Measurements from ENCODE around the gene DYNC2LI1. TPM values are rescaled to one million over a fixed set of nuclear protein-coding genes. Genes with fewer than 3 reads are reported as not detected.

The DYNC2LI1 gene
- polyA plus RNA-seq, 1 donor (not counting 4 experiments of a cell fraction or from before 2014, with no cell fraction given), result 29.9 TPM

GRCh38 chr2:43855292-43855691 lies 81.5 kb downstream of the DYNC2LI1 start:
- no peak overlapping the region for H3K27ac ChIP-seq (ENCODE audit: control insufficient read depth, insufficient read depth, low read length)
- H3K27me3 ChIP-seq (ENCODE audit: control insufficient read depth, extremely low read depth, insufficient read depth, low read length), result peaks cover 17% of the 10 kb centered on the region
- FAIRE-seq (no peak), DNase-seq (ENCODE audit: low read depth, low spot score) (no peak)
- no peaks in the 10 kb centered on the region for H3K9me3 ChIP-seq (ENCODE audit: control insufficient read depth, low read depth, low read length)
- H3K4me3 ChIP-seq (ENCODE audit: control insufficient read depth in 2 of 3, extremely low read depth in 1 of 3, insufficient read depth in 2 of 3, low read depth in 1 of 3, low read length in 3 of 3), result no peak overlapping the region
- H3K4me1 ChIP-seq (ENCODE audit: control insufficient read depth, extremely low read depth, insufficient read depth, low read length), result no peaks in the 10 kb centered on the region
- H2AFZ ChIP-seq (ENCODE audit: control insufficient read depth, low read length), result no peak overlapping the region
- TF ChIP-seq CTCF (optimal IDR thresholded peaks at IDR 0.05 in 1 of 3, IDR thresholded peaks at IDR 0.05 in 1 of 3, conservative IDR thresholded peaks at IDR 0.05 in 1 of 3; ENCODE audit: extremely low read depth in 1 of 3, insufficient read depth in 2 of 3, low read length in 3 of 3), result no peak
- no peak for TF ChIP-seq EZH2 (IDR thresholded peaks at IDR 0.05; ENCODE audit: low read length)
- no peak overlapping the region for H3K9ac ChIP-seq (ENCODE audit: control insufficient read depth, extremely low read depth, insufficient read depth, low read length)
- dilution Hi-C loops (cut with MboI; ENCODE audit: extremely low pct_ligation_motif_present, low sequenced_read_pairs), result no loop called here
- H4K20me1 ChIP-seq (ENCODE audit: control insufficient read depth, extremely low read depth, insufficient read depth, low read length), result no peaks in the 10 kb centered on the region
- H3K9me1 ChIP-seq (ENCODE audit: control insufficient read depth, extremely low read depth, insufficient read depth, low read length), result no peaks in the 10 kb centered on the region
- no peak overlapping the region for H3K4me2 ChIP-seq (ENCODE audit: control insufficient read depth, extremely low read depth, insufficient read depth, low read depth, low read length)
- H3K36me3 ChIP-seq (ENCODE audit: control insufficient read depth in 2 of 2, extremely low read depth in 1 of 2, insufficient read depth in 2 of 2, low read length in 2 of 2), result no peaks in the 10 kb centered on the region
- H3K79me2 ChIP-seq (ENCODE audit: control insufficient read depth, insufficient read depth, low read length), result no peaks in the 10 kb centered on the region

Small RNA genes within 50 kb of the gene (small RNA-seq; reads per million reads assigned to genes)
- 0 reads per million in 3 experiments for gene RN7SKP66 (ENCODE audit: insufficient read length in 3 of 3, low read depth in 3 of 3, low replicate concordance in 1 of 3)

Other genes starting within 250 kb of the DYNC2LI1 start
- gene THADA, start 178.0 kb upstream of the DYNC2LI1 start, polyA plus RNA-seq, result 17.4 to 22.6 TPM (median 21.0 TPM) in 3 replicates
- 0.84 to 1.3 TPM (median 1.0 TPM) in 3 replicates for gene PLEKHH2, start 136.8 kb upstream of the DYNC2LI1 start, polyA plus RNA-seq
- gene C1GALT1C1L, start 97.6 kb upstream of the DYNC2LI1 start, polyA plus RNA-seq, result 0.17 to 0.28 TPM (median 0.23 TPM) in 3 replicates
- not detected in 3 replicates for gene ABCG5, start 64.8 kb downstream of the DYNC2LI1 start, polyA plus RNA-seq
- not detected in 3 replicates for gene ABCG8, start 64.9 kb downstream of the DYNC2LI1 start, polyA plus RNA-seq
- 59.0 to 115 TPM (median 61.4 TPM) in 3 replicates for gene LRPPRC, start 221.9 kb downstream of the DYNC2LI1 start, polyA plus RNA-seq